Glutamatergic neuron (in vitro differentiated cells): ENCODE data around the gene CDHR2. TPM values are rescaled to one million over a fixed set of nuclear protein-coding genes. Genes with fewer than 3 reads are reported as not detected.

ENCODE experiments used
- DNase-seq: peaks from one replicate; pipeline ENCODE4 v3.0.0; 2022
- H3K27ac Mint-ChIP-seq: one replicate; pipeline ENCODE4 v1.8.0; 2020; ENCODE audit warnings: mild to moderate bottlenecking, mixed read lengths, inconsistent platforms; ENCODE audit not compliant: unreplicated experiment
- H3K27me3 Mint-ChIP-seq: one replicate; pipeline ENCODE4 v1.8.0; 2020; ENCODE audit warnings: mild to moderate bottlenecking, moderate library complexity, mixed read lengths, inconsistent platforms; ENCODE audit not compliant: unreplicated experiment
- H3K36me3 Mint-ChIP-seq: one replicate; pipeline ENCODE4 v1.8.0; 2020; ENCODE audit warnings: mild to moderate bottlenecking, mixed read lengths, inconsistent platforms; ENCODE audit not compliant: unreplicated experiment
- H3K4me1 Mint-ChIP-seq: one replicate; pipeline ENCODE4 v1.8.0; 2020; ENCODE audit warnings: mild to moderate bottlenecking, low read depth, mixed read lengths, inconsistent platforms; ENCODE audit not compliant: unreplicated experiment
- H3K4me3 Mint-ChIP-seq: one replicate; pipeline ENCODE4 v1.8.0; 2020; ENCODE audit warnings: mild to moderate bottlenecking, mixed read lengths, inconsistent platforms; ENCODE audit not compliant: unreplicated experiment
- H3K9me3 Mint-ChIP-seq: one replicate; pipeline ENCODE4 v1.8.0; 2020; ENCODE audit warnings: mild to moderate bottlenecking, moderate library complexity, mixed read lengths, inconsistent platforms; ENCODE audit not compliant: unreplicated experiment
- total RNA-seq: library from RNA; stranded (reverse); fragmentation: NEBNext Ultra II Directional; extraction: Animal tissue kit (Norgen Biotek cat#: 25700); gene quantifications from one replicate; pipeline ENCODE4 v1.2.1, GENCODE V29; 2021; ENCODE audit not compliant: unreplicated experiment
- TF ChIP-seq, protein P1 (sequence below): fragments of 200-600 bp; sonication (generic); IDR thresholded peaks from one replicate; pipeline ENCODE4 v1.5.0; 2021; ENCODE audit not compliant: partially characterized antibody, unreplicated experiment

The CDHR2 gene
- total RNA-seq, 1 donor from 2014 or later: 0.29 TPM

DNA sequence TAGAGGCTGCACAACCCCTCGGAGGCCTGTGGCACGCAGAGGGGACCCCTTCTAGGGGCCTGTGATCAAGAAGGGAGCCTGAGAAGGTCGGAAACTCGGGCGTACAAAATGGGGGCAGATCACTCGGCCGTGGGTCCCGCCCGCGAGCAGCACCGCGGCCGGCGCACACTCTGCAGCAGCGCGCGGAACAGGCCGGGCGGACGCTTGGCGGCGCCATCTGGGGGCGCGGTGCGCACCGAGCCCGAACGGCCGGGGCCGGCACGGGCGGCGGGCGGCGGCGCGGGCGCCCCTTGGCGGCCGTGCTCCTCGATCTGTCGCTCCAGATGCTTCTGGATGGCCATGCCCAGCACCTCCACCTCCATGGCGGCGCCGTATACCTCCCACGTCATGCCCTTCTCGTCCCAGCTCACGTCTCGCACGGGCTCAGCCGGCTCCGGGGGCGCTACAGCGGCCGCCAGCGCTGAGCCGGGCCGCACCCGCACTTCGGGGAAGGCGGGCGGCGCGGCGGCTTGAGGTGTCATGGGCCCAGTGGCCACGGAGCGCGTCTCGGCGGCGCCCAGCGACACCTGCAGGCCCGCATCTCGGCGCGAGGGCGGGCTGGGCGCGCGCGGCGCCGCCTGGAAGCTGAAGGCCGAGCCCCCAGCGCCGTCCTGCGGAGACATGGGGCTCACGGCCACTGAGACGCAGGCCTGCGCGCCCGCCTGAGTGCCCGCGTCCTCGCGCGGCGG is 47.7 kb downstream of the CDHR2 start:
- TF ChIP-seq, protein P1, sequence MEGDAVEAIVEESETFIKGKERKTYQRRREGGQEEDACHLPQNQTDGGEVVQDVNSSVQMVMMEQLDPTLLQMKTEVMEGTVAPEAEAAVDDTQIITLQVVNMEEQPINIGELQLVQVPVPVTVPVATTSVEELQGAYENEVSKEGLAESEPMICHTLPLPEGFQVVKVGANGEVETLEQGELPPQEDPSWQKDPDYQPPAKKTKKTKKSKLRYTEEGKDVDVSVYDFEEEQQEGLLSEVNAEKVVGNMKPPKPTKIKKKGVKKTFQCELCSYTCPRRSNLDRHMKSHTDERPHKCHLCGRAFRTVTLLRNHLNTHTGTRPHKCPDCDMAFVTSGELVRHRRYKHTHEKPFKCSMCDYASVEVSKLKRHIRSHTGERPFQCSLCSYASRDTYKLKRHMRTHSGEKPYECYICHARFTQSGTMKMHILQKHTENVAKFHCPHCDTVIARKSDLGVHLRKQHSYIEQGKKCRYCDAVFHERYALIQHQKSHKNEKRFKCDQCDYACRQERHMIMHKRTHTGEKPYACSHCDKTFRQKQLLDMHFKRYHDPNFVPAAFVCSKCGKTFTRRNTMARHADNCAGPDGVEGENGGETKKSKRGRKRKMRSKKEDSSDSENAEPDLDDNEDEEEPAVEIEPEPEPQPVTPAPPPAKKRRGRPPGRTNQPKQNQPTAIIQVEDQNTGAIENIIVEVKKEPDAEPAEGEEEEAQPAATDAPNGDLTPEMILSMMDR: no peak
- no peak overlapping the region for H3K4me3 Mint-ChIP-seq
- DNase-seq: peak; percentile 50

DNA sequence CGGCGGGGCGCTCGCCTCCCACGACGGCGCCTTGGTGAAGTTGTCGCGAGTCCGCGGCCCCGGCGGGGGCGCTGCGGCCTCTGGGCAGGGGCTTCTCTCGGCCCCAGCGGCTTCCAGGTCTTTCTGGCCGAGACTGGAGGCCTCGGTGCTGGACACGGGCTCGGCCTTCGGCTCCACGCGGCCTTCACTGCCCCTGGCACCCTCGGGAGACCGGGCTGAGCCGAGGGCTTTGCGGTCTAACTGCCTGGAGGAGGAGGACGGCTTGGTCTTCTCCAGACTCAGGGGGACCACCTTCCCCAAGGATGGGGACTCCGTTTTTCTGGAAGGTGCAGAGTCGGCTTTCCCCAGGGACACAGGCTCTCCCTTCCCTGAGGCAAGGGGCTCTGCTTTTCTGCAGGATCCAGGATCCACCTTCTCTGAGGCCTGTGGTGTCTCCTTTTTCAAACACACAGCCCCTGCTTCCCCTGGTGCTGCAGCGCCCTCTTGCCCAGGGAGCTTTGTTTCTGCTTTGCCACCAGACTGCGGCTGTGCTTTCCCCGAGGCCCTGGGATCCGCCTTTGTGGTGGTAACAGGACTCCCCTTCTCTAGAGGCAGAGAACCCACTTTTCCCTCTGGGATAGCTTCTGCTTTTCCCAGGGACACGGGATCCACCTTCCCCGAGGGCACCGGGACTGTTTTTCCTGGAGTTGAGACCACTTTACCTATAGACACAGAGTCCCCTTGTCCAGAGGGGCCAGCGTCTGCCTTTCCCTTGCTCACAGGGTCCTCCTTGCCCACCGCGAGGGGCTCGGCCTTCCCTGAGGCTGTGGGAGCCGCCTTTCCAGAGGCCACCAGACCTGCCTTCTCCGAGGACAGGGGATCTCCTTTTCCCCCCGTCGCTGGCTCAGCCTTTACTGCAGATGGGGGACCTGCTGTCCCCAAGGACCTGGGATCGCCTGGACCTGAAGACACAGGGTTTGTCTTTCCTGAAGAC is 48.6 kb downstream of the CDHR2 start:
- Mint-ChIP-seq H3K4me3 (peak overlapping the region; percentile 20), H3K9me3 (peaks cover 22% of the 10 kb centered on the region)

More for the DNA sequence above, 47.7 kb downstream of the CDHR2 start:
- peaks cover 11% of the 10 kb centered on the region for H3K36me3 Mint-ChIP-seq
- no peak overlapping the region for H3K27ac Mint-ChIP-seq
- peaks cover 28% of the 10 kb centered on the region for H3K4me1 Mint-ChIP-seq
- peaks cover 20% of the 10 kb centered on the region for H3K27me3 Mint-ChIP-seq
- peaks cover 22% of the 10 kb centered on the region for H3K9me3 Mint-ChIP-seq

DNA sequence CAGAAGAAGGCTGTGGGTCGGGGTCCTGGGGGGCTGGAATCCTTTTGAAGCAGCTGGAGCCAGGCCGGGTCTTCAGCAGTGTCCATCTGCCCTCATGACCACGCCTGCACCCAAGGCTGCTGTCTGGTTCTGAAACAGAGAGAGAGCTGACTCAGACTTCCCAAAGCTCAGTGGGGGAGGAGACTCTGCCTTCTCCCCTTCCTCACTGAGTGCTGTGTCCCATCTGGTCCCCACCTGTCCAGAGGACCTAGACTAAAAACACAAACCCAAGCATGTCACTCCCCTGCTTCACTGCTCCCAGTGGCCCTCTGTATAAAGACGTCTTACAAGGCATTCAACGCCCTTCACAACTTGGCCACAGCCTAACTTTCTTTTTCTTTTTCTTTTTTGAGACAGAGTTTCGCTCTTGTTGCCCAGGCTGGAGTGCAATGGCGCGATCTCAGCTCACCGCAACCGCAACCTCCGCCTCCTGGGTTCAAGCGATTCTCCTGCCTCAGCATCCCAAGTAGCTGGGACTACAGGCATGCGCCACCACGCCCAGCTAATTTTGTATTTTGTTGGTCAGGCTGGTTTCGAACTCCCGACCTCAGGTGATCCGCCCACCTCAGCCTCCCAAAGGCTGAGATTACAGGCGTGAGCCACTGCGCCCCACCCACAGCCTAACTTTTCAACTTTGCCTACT is 50.7 kb downstream of the CDHR2 start:
- peak overlapping the region; percentile 91 for H3K27ac Mint-ChIP-seq
- peaks cover 46% of the 10 kb centered on the region for H3K4me1 Mint-ChIP-seq
- H3K9me3 Mint-ChIP-seq: peaks cover 16% of the 10 kb centered on the region
- peak; percentile 60 for DNase-seq
- peaks cover 17% of the 10 kb centered on the region for H3K27me3 Mint-ChIP-seq
- H3K4me3 Mint-ChIP-seq: peak overlapping the region; percentile 18
- peaks cover 11% of the 10 kb centered on the region for H3K36me3 Mint-ChIP-seq

More for the DNA sequence above, 48.6 kb downstream of the CDHR2 start:
- Mint-ChIP-seq H3K4me1 (peaks cover 36% of the 10 kb centered on the region), H3K27me3 (peaks cover 23% of the 10 kb centered on the region), H3K36me3 (peaks cover 11% of the 10 kb centered on the region), H3K27ac (no peak overlapping the region)
- DNase-seq: no peak
- TF ChIP-seq, protein P1: no peak

DNA sequence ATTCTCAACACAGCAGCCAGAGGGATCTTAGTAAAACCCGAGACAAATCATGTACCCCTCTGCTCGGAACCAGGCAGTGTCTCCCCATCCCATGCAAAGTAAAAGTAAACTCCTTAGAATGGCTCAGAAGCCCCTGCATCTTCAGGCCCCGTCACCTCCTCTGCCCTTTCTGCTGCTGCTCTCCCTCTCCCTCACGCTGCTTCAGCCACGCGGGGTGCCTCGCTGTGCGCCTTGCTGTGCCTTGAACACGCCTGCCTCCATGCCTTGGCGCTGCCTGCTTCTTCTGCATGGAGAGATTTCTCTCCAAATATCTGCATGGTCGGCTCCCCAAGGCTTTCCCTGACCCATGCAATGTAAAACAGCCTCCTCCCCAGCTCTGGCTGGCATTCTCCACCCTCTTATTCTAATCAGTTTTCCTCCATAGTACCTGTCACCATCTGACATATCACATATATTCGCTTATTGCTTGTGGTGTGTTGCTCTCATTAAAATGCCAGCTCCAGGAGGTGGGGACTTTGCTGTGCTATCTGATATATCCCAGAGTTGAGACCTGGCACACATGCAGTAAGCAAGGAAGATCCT is 52.9 kb downstream of the CDHR2 start:
- Mint-ChIP-seq H3K4me3 (peak overlapping the region; percentile 56), H3K27ac (peak overlapping the region; percentile 84), H3K36me3 (peaks cover 11% of the 10 kb centered on the region), H3K4me1 (peaks cover 53% of the 10 kb centered on the region), H3K27me3 (peaks cover 17% of the 10 kb centered on the region), H3K9me3 (peaks cover 16% of the 10 kb centered on the region)
- TF ChIP-seq, protein P1: no peak
- DNase-seq: no peak

DNA sequence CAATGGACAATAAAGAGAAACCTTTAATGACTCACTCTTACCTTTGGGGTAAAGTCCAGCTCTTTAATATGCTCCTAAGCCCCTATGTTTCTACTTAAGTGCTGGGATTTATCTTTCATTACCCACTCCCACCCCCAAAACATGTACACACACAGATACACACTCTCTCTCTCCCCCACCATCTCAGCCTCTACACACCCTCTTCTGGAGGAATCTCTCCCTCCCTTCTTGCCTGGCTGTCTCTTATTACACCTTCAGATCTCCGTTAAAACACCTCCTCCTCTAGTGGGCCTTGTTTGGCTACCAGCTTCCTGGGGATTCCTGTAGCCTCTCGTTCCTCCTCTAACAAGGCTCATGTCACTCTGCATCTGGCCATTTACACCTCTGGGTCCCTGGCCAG is 53.9 kb downstream of the CDHR2 start:
- peaks cover 19% of the 10 kb centered on the region for H3K27me3 Mint-ChIP-seq
- TF ChIP-seq, protein P1: no peak
- H3K36me3 Mint-ChIP-seq: peaks cover 11% of the 10 kb centered on the region
- H3K4me3 Mint-ChIP-seq: peak overlapping the region; percentile 4
- H3K4me1 Mint-ChIP-seq: peaks cover 55% of the 10 kb centered on the region
- peak overlapping the region; percentile 16 for H3K27ac Mint-ChIP-seq
- DNase-seq: no peak
- peaks cover 16% of the 10 kb centered on the region for H3K9me3 Mint-ChIP-seq
